Neutrophil (primary cell): ENCODE measurements around the gene TMEM141.

ENCODE experiments used
- H3K27ac ChIP-seq: fragments of 200-600 bp; sonication (generic); 2 replicates; pipeline ENCODE4 v1.5.1; 2016; ENCODE audit warnings: mild to moderate bottlenecking, moderate library complexity
- H3K27me3 ChIP-seq: fragments of 200-600 bp; sonication (generic); 2 replicates; pipeline ENCODE4 v1.6.0; 2016; ENCODE audit warnings: mild to moderate bottlenecking
- H3K36me3 ChIP-seq: fragments of 200-600 bp; sonication (generic); 2 replicates; pipeline ENCODE4 v1.5.1; 2017
- H3K4me1 ChIP-seq, 2 experiments: fragments of 200-600 bp in 1 of 2; sonication (generic) in 1 of 2; 1 replicate in 1 of 2; 2 replicates in 1 of 2; pipeline versions ENCODE4 v1.5.1 to v1.6.1; 2013 to 2016; ENCODE audit warnings: low read depth in 1 of 2, low read length in 1 of 2, mild to moderate bottlenecking in 1 of 2, moderate library complexity in 1 of 2; ENCODE audit not compliant: control insufficient read depth in 1 of 2, insufficient read depth in 1 of 2
- H3K4me3 ChIP-seq, 2 experiments: fragments of 200-600 bp in 1 of 2; sonication (generic) in 1 of 2; 1 replicate in 1 of 2; 2 replicates in 1 of 2; pipeline ENCODE4 v1.5.1; 2013 to 2016; ENCODE audit warnings: low read depth in 1 of 2, low read length in 1 of 2, mild to moderate bottlenecking in 1 of 2, moderate library complexity in 1 of 2
- H3K9me3 ChIP-seq: fragments of 200-600 bp; sonication (generic); 2 replicates; pipeline ENCODE4 v1.5.1; 2016
- CTCF ChIP-seq: fragments of 200-600 bp; sonication (generic); IDR thresholded peaks from 2 replicates; pipeline ENCODE4 v1.5.1; 2016; ENCODE audit warnings: antibody characterized with exemption

The TMEM141 gene

GRCh38 chr9:136748666-136749611 is 42.2 kb upstream of the TMEM141 start:
- no peak for TF ChIP-seq CTCF
- no peaks in the 10 kb centered on the region for H3K4me1 ChIP-seq
- no peak overlapping the region for H3K27ac ChIP-seq
- H3K27me3 ChIP-seq, result peaks cover 77% of the 10 kb centered on the region
- peaks cover 6% of the 10 kb centered on the region for H3K9me3 ChIP-seq
- no peak overlapping the region for H3K4me3 ChIP-seq
- H3K36me3 ChIP-seq, result no peaks in the 10 kb centered on the region

GRCh38 chr9:136750526-136750925 is 40.6 kb upstream of the TMEM141 start:
- Histone ChIP-seq H3K36me3 (no peaks in the 10 kb centered on the region), H3K4me3 (no peak overlapping the region), H3K9me3 (peaks cover 6% of the 10 kb centered on the region), H3K4me1 (no peaks in the 10 kb centered on the region), H3K27me3 (peaks cover 75% of the 10 kb centered on the region), H3K27ac (no peak overlapping the region)
- TF ChIP-seq CTCF, result no peak

DNA sequence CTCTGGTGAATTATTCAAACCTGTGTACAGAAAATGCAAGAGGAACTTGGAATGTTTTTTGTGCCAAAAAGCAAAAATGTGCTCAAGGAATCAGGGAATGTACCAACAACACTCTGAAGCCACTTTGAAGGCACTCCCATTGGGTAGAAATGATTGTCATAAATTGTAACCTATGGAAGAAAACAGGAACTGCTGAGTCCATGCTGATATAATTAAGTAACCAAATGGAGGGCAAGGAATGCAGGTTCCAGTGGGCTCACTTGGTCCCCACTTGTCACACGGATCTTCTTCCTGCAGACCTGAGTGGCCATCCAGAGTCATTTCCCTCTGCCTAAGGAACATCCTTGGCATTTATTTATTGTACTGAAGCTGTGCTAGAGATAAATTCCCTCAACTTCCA is 39.9 kb upstream of the TMEM141 start:
- TF ChIP-seq CTCF, result no peak
- H3K36me3 ChIP-seq, result no peaks in the 10 kb centered on the region
- no peaks in the 10 kb centered on the region for H3K4me1 ChIP-seq
- H3K27me3 ChIP-seq, result peaks cover 68% of the 10 kb centered on the region
- H3K4me3 ChIP-seq, result no peak overlapping the region
- H3K9me3 ChIP-seq, result peaks cover 6% of the 10 kb centered on the region
- no peak overlapping the region for H3K27ac ChIP-seq

DNA sequence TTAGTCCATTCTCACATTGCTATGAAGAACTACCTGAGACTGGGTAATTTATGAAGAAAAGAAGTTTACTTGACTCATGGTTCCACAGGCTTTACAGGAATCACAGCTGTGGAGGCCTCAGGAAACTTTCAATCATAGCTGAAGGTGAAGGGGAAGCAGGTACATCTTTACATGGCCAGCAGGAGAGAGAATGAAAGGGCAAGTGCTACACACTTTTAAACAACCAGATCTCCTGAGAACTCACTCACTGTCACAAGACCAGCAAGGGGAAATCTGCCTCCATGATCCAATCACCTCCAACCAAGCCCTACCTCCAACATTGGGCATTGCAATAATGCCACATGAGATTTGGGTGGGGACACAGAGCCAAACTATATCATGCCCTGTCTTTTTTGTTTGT is 39.3 kb upstream of the TMEM141 start:
- Histone ChIP-seq H3K9me3 (peaks cover 6% of the 10 kb centered on the region), H3K36me3 (no peaks in the 10 kb centered on the region), H3K4me3 (no peak overlapping the region), H3K4me1 (no peaks in the 10 kb centered on the region), H3K27me3 (peaks cover 62% of the 10 kb centered on the region), H3K27ac (no peak overlapping the region)
- TF ChIP-seq CTCF, result no peak

GRCh38 chr9:136753371-136754058 is 37.6 kb upstream of the TMEM141 start:
- no peaks in the 10 kb centered on the region for H3K36me3 ChIP-seq
- H3K27ac ChIP-seq, result no peak overlapping the region
- H3K4me3 ChIP-seq, result no peak overlapping the region
- H3K9me3 ChIP-seq, result peaks cover 6% of the 10 kb centered on the region
- no peaks in the 10 kb centered on the region for H3K4me1 ChIP-seq
- no peak for TF ChIP-seq CTCF
- H3K27me3 ChIP-seq, result peaks cover 47% of the 10 kb centered on the region
